GM23248 (cell line): ENCODE results near the gene MOV10L1.

Source experiments
- EZH2 ChIP-seq: fragments of 200-600 bp; sonication (generic); IDR thresholded peaks from 2 replicates; pipeline ENCODE4 v1.6.1; 2018; ENCODE audit warnings: antibody characterized with exemption, mild to moderate bottlenecking; ENCODE audit not compliant: insufficient read depth, poor library complexity, severe bottlenecking
- EZH2phosphoT487 ChIP-seq: fragments of 200-600 bp; sonication (generic); IDR thresholded peaks from 2 replicates; pipeline ENCODE4 v1.6.1; 2018; ENCODE audit warnings: antibody characterized with exemption, moderate library complexity, mild to moderate bottlenecking, low read depth; ENCODE audit not compliant: insufficient read depth

DNA sequence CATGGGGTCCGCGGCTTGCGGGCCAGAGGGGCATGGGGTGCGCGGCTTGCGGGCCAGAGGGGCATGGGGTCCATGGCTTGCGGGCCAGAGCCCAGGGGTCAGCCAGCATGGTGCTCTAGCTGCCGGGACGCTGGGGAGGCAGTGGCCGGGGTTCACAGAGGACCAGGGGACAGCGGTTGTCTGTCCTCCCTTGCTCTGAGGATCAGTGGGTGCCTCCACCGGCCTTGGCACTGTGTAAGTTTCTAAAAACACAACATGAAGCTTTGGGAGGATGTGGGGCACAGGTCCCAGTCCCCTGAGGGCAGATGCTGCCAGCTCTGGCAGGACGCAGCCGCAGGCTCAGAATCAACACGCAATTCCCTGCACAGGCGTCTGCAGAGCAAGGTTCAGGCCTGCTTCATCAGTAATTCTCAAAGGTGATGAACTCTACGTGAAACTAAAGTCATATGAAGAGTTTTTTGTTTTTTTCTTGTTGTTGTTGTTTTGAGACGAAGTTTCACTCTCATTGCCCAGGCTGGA lies 7.5 kb upstream of the MOV10L1 start:
- TF ChIP-seq EZH2: no peak
- TF ChIP-seq EZH2phosphoT487: no peak
